Hematopoietic multipotent progenitor cell treated with erythropoietin and hydrocortisone succinate and interleukin-3 and kit ligand, for 4 days (in vitro differentiated cells): Measurements from ENCODE around the gene ABCC5.
"Not testable (repeated sequence)": the region's sequence is repeated elsewhere in the genome, so short reads cannot be mapped to it uniquely, and the experiment has no call there.

Experiments
- DNase-seq: peaks from one replicate; pipeline ENCODE4 v3.0.0-alpha.2; 2015

ABCC5 gene

GRCh38 chr3:184017672-184018423, at the start of gene ABCC5:
Gene ABCC5 (minus strand): TSS chr3:184017884. CDS start chr3:184014392, 3,492 bp downstream.
- peak; percentile 97 for DNase-seq

- no peak for DNase-seq
These were observed 48.5 kb upstream of the ABCC5 start for GRCh38 chr3:184066211-184066610.

GRCh38 chr3:184062637-184063036, 45.0 kb upstream of the ABCC5 start:
- no peak for DNase-seq

- DNase-seq: peak; percentile 50
These were observed 41.7 kb upstream of the ABCC5 start for GRCh38 chr3:184059424-184059823.

- no peak for DNase-seq
These were observed 40.3 kb upstream of the ABCC5 start for GRCh38 chr3:184058029-184058428.

- DNase-seq: no peak
These were observed 35.1 kb upstream of the ABCC5 start, which contains the start of gene HTR3C for GRCh38 chr3:184052767-184053166. Gene HTR3C (plus strand): TSS chr3:184053047. CDS start chr3:184053081, 34 bp downstream.

- no peak for DNase-seq
These were observed 32.6 kb upstream of the ABCC5 start for GRCh38 chr3:184050217-184050847.

- DNase-seq: peak; percentile 61
These were observed 28.3 kb upstream of the ABCC5 start for GRCh38 chr3:184045995-184046394.

GRCh38 chr3:184042617-184043016, 24.9 kb upstream of the ABCC5 start:
- DNase-seq: no peak

- peak; percentile 65 for DNase-seq
These were observed 22.3 kb upstream of the ABCC5 start for GRCh38 chr3:184040010-184040409.

GRCh38 chr3:184039414-184039813, 21.7 kb upstream of the ABCC5 start:
- no peak for DNase-seq

GRCh38 chr3:184038307-184038706, 20.6 kb upstream of the ABCC5 start:
- not testable (repeated sequence) for DNase-seq

- DNase-seq: no peak
These were observed 20.1 kb upstream of the ABCC5 start for GRCh38 chr3:184037816-184038215.

- no peak for DNase-seq
These were observed 13.6 kb upstream of the ABCC5 start, which contains the start of gene HTR3D for GRCh38 chr3:184031187-184031792. Gene HTR3D (plus strand): TSS chr3:184031742. CDS start chr3:184031742, 0 bp downstream.

GRCh38 chr3:184030536-184030935, 12.9 kb upstream of the ABCC5 start:
- peak; percentile 30 for DNase-seq

GRCh38 chr3:184029443-184029842, 11.8 kb upstream of the ABCC5 start:
- no peak for DNase-seq

- not testable (repeated sequence) for DNase-seq
These were observed 10.7 kb upstream of the ABCC5 start for GRCh38 chr3:184028275-184028890.

- not testable (repeated sequence) for DNase-seq
These were observed 7.6 kb upstream of the ABCC5 start for GRCh38 chr3:184025256-184025655.

GRCh38 chr3:184022323-184022722, 4.6 kb upstream of the ABCC5 start:
- peak; percentile 79 for DNase-seq

GRCh38 chr3:184018424-184018973, 815 bp upstream of the ABCC5 start:
- DNase-seq: no peak

GRCh38 chr3:184016811-184017671, 643 bp downstream of the ABCC5 start:
- peak; percentile 76 for DNase-seq

- peak; percentile 27 for DNase-seq
These were observed 1.5 kb downstream of the ABCC5 start for GRCh38 chr3:184016169-184016570.
